GM19238 (cell line): Measurements from ENCODE around the gene CNOT2.

Source experiments
- DNase-seq: peaks from one replicate; pipeline ENCODE4 v3.0.0; 2011; ENCODE audit warnings: low spot score; ENCODE audit not compliant: insufficient read length

The CNOT2 gene, protein sequence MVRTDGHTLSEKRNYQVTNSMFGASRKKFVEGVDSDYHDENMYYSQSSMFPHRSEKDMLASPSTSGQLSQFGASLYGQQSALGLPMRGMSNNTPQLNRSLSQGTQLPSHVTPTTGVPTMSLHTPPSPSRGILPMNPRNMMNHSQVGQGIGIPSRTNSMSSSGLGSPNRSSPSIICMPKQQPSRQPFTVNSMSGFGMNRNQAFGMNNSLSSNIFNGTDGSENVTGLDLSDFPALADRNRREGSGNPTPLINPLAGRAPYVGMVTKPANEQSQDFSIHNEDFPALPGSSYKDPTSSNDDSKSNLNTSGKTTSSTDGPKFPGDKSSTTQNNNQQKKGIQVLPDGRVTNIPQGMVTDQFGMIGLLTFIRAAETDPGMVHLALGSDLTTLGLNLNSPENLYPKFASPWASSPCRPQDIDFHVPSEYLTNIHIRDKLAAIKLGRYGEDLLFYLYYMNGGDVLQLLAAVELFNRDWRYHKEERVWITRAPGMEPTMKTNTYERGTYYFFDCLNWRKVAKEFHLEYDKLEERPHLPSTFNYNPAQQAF

DNA sequence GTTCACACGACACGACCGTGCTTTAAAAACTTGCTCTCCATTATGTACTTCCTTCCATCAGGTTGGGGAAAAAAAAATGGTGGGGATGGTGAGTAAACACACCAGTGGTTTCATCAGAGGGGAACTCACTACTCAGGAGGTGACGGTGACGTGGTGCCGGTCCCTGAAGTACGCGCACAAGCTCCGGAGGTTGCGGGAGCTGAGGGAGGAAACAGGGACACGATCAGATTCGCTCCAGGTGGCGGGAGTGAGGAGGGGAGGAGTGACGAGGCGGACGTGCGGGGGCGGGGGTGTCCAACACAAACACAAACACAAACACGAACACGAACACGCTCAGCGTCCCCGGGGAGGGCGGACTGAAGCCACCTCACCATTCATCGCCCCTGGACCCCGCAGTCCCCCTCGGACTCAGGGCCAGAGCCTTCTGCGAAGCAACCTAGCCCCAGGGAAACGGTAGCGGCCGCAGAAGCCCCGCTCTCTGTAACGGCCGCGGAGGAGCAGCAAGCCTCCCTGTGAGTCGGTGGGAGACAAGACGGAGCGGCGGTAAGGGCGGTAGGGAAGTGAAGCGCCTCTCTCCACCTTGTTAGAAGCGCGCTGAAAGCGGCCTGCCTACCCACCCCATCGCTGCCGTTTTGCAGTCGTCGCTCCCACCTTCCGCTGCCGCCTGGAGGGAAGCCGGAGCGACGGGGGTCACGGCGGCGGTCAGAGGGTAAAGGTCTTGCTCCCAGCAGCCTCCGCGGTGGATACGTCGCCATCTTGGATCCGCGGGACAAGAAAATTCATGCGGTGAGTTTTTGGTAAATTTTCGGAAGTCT, at the start of gene CNOT2:
Gene CNOT2 (plus strand): TSS at position 739 of the 815 bp plus-strand sequence. CDS start 34,794 bp downstream, outside the sequence.
- DNase-seq: peak; percentile 48

DNA sequence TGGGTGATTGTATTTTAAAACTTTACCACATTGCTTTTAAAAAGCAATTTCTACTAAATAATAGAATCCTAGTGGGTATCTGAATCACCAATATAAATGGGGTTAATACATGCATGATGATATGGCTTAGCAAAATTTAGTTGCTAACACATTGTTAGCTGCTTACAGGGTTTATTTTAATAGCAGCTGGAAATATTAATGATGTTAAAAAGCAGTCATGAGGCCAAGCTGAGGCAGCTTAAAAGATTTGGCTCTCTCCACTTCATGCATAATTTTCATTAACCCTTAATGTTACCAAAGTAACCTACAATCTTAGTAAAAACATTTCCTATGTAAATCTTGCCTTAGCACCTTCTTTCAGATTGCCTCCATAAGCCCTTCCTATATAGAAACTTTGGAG, 49.2 kb upstream of the CNOT2 start:
- DNase-seq: no peak

DNA sequence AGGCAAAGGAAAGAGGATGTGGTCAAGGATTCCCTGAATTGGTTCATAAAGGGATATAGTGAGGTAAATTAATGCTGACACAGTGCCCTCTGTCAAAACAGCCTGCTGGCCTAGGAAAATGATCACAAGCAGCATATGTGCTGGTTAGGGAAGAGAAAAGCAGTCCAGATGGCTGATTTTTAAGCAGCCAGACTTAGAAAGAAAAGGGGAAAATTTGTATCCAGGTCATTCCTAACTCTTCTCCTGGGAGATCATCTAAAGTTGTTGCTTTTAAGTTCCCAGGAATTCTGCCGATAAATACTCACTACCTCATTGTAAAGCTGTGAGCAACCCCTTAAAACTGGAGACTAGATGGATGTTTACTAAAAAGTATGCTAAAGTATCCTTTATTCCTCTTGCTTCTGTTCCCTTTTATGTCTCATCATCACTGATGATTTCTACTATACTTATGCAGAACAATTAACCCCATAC, 46.4 kb upstream of the CNOT2 start:
- no peak for DNase-seq

DNA sequence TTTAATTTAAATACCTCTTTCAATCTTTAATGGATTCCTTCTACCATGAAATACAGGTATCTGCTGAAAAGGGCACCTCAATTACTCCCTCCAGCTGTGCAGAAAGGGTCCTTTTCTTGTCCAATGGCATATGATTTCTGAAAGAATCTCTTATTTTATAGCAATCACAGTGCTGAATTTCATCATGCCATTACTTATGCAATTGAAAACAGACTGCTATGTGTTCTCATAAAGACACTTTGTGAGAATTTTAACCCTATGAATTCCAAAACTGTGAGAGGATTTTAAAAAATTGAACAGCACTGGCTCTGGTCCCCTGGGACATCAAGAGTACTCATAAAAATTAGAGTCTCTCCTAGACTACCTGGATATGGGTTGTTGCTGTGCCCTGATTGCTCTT, 45.9 kb upstream of the CNOT2 start:
- no peak for DNase-seq

DNA sequence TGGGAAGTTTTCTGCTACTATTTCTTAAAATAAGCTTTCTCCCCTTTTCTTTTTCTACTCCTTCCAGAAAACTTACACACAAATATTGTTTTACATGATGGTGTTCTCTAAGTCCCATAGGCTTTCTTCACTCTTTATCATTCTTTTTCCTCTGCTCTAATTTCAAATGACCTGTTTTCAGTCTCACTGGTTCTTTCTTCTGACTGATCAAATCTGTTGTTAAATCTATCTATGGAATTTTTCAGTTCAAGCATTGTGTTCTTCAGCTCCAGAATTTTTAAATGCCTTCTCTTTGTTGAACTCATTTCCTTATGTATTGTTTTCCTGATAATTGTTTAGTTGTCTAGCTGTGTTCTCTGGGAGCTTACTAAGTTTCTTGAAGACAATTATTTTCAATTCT, 29.5 kb upstream of the CNOT2 start:
- no peak for DNase-seq

DNA sequence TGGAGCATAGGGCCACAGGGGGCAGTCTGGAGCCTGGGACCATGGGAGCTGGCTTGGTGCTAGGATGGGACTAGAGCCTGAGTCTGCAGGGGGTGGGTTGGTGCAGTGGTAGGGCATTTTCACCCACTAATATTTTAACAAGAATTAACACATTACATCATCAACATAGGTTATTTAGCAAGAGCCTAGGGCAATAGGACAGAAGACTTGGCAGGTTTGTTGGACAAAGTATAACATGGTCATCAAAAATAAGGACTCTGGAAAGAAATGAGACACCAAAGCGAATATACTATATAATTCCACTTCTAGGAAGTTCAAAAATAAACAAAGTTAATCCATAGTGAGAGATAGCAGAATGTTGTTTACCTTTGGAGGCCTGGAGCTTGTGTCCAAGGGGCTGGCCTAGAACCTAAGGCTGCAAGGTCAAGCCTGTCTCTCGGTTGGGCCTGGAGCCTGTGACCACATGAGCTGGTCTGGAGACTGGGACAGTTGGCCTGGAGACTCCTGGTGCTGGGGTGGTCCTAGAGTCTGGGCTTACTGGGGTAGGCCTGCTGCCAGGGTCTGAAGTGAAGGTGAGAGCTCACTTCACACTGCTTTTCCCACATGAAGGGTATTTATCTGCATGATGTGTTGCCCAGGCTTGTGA, 28.1 kb upstream of the CNOT2 start:
- DNase-seq: no peak

DNA sequence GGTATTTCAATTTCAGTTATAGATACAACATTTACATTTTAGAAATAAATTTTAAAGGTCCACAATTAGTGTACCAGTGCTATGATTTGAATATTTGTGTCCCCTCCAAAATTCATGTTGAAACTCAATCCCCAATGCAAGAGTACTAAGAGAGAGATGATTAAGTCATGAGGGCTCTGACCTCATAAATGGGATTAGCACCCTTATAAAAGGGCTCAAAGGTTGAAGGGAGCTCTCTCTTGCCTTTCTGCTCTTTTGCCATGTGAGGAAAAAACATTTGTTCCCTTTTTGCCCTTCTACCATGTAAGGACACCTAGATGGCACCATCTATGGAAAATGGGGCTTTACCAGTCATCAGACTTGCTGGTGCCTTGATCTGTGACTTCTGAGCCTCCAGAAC, 25.8 kb upstream of the CNOT2 start:
- no peak for DNase-seq

DNA sequence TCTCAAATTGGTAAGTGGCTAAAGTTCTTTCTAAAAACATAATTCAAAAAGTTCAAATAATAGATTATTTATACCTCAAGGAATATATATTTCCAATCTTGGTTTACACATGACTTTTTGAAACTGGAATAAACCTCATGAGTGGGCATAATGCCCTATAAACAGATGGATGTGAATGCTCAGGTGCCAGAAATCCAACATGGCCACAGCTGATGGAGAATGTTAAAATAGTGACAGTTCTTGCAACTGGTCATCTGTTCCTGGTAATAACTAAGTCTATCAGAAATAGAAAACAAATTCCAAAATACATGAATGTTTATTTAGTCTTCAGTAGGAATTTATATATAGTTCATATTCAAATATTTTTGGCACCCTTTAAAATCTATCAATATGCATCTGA, 21.6 kb upstream of the CNOT2 start:
- DNase-seq: no peak

DNA sequence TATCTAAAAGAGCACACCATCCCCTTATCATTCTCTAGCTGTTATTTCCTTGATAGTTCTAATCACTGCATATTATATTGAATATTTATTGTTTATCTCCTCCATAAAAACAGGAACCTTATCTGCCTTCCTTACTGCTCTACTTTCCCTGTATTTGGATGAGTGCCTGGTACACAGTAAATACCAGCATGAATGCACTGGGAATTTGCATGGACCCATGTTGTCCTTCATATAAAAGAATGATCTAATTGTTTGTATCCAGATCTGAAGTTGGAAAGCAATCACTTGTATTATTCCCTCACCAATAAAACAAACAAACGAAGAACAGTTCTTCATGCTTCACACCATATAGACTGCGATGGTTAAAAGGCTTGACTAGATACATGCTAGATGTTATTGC, 15.3 kb upstream of the CNOT2 start:
- no peak for DNase-seq

DNA sequence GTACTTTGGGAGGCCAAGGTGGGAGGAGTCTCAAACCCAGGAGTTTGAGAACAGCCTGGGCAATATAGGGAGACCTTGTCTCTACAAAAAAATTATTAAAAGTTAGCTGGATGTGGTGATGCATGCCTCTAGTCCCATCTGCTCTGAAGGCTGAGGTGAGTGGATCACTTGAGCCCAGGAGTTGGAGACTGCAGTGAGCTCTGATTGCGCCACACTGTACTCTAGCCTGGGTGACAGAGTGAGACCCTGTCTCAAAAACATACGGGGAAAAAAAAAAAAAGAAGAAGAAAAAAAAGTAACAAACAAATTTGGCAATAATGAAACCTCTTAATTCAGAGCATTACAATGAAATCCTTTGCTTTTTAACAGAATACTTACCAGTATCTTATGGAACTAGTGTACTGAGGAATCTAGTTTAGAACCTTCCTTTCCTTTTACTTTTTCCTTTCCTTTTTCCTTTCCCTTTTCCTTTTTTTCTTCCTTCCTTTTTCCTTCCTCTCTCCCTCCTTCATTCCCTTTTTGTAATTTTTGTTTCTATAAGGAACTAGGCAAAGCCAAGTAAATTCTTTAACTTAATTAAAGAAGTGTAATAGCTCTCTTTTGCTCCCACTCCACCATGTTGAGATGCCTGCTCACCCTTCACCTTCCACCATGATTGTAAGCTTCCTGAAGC, 12.2 kb upstream of the CNOT2 start:
- DNase-seq: no peak

DNA sequence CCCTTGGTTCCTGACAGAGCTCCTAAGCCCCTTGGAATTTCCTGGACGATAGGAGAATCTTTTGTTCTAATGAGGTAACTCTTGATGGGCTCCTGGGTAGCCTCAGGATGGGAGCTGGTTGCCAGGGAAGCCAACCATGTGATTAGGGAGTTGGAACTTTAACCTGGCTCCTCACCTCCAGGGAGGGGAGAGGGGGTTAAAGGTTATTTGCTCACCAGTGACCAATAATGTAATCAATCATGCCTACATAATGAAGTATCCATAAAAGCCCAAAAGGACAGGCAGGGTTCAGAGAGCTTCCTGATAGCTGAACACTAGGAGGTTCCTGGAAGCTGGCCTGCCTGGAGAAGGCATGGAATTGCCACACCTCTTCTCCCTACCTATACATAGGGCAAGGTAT, 6.2 kb upstream of the CNOT2 start:
- no peak for DNase-seq

DNA sequence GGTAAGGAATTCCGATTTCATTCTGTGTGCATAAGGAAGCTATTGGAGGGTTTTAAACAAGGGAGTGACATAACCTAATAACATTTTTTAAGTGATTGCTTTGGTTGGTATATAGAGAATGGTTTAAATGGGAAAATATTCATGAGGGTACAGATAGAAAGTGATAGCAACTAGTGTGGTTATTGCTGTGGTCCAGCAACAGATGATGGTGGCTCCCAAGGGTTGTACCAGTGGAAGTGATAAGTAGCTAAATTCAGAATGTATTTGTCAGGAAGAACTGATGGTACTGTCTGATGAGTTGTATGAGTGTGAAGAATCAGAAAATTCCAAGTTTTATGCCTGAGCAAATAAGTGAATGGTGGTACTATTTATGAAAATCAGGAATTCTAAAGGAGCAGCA, 2.6 kb upstream of the CNOT2 start:
- DNase-seq: no peak

DNA sequence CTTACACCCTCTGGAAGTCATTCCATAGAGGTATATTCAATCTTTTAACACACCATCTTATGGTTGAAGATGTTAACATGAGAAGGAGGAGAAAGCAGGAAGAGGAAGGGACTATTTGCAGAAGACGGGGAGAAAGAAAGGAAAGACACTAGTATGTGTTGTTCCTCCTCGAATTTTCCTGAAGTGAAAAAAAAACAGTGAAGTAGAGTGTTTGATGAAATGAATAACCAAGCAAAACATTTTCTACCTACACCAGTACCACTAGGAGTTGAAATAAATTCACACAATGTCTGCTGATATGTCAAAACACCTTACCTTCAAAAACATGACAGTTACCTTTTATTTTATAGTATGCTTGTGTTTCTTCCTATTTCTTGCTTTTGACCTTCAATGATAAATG, 1.4 kb upstream of the CNOT2 start:
- no peak for DNase-seq

DNA sequence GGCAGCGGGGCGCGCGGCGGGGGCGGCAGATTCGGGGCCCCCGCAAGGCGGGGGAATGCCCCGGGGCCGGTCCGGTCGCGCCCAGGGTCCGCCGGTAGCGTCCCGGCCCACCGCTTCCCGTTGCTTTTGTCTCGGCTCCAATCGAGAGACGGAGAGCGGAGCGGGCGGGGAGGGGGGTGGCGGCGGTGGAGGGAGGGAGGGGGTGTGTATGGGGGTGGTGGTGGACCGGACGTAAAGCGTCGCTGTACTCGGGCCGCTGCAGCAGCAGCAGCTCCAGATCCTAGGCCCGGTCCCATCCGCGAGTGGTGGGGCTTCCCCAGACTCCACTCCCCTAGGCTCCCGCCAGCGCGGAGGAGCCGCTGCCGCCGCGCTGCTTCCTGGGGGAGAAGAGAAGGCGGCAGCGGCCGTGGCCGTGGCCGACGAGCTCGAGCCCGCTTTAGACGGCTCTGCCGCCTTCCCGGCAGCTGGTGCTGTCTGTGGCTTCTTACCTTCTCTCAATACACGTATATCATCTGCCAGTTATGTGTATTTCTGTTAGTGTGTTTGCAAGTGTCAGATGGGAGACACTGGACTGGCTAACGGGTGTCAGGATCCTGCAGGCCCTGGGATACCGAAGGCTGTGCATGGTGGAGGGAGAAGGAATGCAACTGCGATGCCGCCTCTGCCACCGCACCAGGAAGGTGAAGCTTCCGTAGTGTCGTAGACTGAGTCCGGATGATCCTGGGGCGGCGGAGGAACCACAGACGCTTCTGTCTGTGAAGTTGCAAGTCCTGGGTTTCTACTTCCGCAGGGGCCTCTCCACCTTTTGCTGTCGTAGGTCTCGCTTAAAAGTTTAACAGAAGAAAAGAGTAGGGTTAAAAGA, 508 bp downstream of the CNOT2 start:
- DNase-seq: peak; percentile 39

DNA sequence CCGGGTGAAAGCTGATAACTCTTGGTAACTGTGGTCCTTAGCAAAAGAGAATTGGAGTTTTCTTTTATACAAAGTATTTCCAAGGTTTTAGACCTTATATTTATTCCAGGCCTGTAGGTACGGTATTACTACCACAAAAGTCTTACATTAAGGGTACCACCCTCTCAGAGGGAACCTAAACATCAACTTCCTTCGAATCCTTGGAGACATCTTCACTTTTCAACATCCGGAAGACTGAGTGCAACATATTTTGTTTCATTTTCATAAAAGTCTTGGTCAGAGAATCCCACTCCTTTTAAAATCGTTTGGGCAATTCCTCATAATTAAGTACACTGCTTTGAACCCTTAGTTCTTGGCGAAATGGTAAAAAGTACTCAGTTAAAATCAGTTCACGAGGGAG, 1.2 kb downstream of the CNOT2 start:
- no peak for DNase-seq

DNA sequence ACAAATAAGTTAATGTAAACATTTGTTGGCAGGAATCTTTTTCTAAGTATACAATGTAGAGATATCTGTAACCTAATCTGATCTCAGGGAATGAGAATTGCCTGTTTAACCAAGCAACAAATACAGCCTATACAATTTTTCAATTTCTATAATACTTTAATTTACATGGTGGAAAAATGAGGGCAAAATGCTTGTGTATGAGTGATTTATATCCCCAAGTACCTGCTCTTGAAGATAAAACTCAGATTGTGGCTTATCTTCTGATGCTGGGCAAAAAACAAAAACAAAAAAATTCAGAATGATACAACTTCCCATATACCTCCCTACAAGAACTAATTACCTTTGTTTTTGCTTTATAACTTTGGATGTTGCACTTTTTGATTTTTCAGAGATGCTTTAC, 2.2 kb downstream of the CNOT2 start:
- no peak for DNase-seq

DNA sequence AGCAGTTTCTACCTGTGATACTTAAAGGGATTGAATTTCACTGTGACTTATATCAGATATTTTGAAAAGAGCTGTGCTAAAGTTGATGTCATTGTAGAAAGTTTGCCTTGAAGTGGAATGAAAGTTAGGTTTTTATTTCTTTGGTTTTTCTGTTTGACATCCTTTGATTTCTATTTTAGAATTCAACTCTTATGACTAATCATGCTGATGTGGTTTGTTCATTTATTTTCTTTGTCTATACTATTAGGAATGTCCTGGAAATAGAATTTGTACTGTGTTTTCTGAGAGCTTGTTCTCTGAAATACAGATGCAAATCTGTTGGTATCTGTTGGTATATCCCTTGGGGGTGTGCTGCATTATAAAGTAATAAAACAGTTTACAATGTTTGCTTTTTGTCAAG, 3.3 kb downstream of the CNOT2 start:
- DNase-seq: no peak

DNA sequence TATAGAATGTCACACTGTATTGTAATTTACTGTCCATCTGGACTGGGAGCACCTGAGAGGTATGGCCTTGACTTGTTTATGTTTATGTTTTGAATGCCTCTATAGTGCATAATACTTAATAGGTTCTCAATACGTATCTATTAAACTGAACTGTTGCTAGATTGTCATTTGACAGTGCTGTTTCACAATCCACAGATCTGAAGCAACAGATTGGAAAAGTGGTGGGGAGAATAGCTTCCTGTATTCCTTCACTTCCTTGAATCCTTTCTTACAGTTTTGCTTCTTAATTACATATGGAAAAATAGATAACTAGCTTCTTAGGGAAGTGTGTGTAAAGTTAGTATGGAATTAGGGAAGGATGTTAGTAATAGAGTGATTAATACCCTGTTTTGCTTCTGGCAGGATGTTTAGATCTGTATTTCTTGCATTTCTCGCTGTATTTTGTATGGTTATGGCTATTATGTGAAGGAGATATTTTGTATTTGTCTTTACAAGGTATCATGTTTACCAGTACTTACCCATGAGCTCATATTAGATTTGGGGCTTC, 4.5 kb downstream of the CNOT2 start:
- no peak for DNase-seq

DNA sequence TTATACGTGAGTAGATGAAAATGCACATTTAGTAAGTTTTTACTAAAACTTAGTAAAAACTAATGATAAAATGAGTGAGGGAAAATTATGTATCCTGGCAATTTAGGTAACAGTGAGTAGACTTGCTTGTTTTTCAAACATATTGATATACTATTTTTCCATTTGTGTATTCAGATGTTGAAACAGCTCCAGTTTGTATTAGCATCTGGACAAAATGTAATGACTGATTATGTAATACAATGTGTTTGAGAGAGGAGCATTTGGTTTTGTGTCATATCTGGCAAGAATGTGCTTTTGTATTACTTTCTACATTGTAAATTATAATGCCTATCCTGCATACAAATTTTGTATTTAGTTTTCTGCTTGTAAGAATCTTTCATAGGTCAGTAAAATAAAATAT, 5.6 kb downstream of the CNOT2 start:
- no peak for DNase-seq

DNA sequence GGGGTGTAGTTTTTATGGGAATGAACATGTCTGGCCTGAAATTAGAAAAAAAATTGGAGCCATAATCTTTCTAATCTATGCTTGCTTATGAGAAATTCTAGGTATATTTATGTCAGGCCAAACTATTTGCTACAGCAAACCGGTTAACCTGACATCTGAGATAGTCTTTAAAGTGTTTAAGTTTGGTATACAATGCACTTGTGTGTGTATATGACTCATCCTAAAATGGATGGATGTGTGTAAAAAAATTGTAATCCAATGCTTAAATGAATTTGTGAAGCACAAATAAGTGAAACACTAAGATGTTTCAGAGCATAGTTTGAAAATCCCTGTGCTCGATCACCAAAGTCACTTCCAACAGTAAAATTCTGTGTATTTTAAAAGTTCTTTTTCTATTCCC, 6.7 kb downstream of the CNOT2 start:
- DNase-seq: no peak
